ENCODE data around the gene HLTF.
"Not testable (repeated sequence)": the region's sequence is repeated elsewhere in the genome, so short reads cannot be mapped to it uniquely, and the experiment has no call there.

Gene HLTF

GRCh38 chr3:148997623-148998022, 88.7 kb downstream of the HLTF start:
- in situ Hi-C loops (cut with HindIII; ENCODE audit: low sequenced_read_pairs), result no loop called here

DNA sequence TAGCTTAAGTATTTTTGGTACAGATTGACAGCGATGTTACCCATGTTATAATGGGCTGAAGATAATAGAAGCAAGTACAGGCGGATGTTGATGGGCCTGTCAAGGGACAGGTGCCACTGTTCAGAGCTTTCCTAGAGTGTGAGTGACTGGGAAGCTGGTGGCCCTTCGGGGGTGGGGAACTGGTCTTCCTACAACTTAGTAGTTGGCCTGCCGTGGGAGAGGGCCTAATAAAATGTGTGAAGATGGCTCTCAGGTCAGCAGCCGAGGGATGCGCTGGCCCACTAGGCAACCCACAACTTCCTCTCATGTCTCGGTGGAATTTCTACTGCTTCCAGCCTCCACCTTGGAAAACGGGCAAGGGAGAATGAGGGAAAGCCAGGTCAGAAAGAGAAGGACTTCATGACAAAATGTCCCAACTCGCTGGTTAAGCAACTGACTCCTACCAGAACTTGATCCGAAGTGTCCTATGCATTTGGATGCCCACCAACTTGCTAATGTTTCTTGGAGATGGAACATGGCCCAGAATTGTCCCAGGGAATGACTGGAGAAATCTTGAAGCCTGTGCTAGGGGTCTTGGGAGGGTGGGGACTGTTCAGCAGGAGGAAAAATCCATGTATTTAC, 93.6 kb downstream of the HLTF start:
- in situ Hi-C loops (cut with HindIII; ENCODE audit: low sequenced_read_pairs), result no loop called here

DNA sequence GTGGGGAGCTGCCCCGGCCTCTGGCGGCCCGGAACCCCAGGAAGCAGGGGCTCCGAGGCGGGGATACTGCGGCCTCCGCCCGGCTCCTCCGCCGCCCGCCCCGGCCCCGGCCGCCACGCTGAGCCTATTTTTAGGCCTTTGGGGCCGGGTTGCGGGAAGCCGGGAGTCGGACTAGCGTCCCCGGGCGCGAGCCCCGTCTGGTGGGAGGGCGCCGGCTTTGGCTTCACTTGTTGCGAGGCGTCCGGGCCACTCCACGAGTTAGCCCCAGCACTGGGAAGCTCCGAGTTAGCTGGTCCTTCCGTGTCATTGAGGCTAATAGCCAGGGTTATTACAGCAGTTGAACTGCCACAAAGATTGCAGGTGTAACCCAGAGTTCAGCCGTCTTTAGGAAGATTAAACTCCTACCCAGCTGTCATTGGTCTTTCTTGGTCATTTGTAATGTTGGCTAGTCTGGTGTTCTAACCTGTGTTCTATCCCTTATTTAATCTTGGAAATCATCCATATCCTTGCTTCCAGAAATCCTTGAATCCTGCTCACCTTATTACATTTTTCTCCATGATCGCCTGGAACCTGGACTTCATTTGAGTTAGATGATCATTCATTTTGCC, 94.2 kb downstream of the HLTF start:
- in situ Hi-C loops (cut with HindIII; ENCODE audit: low sequenced_read_pairs), result no loop called here

GRCh38 chr3:148991219-148992026, 94.9 kb downstream of the HLTF start, which contains the start of gene GYG1:
TSS of gene GYG1 (plus strand) at chr3:148991540. CDS start at chr3:148991641, 101 bp downstream.
- in situ Hi-C loops (cut with HindIII; ENCODE audit: low sequenced_read_pairs), result no loop called here

- in situ Hi-C loops (cut with HindIII; ENCODE audit: low sequenced_read_pairs), result no loop called here
Observed at GRCh38 chr3:148990236-148990635, 96.1 kb downstream of the HLTF start.

GRCh38 chr3:148987551-148987950, 98.8 kb downstream of the HLTF start:
- in situ Hi-C loops (cut with HindIII; ENCODE audit: low sequenced_read_pairs), result not testable (repeated sequence)

- in situ Hi-C loops (cut with HindIII; ENCODE audit: low sequenced_read_pairs), result no loop called here
Observed at GRCh38 chr3:148981273-148981672, 105.1 kb downstream of the HLTF start.

Measured in endothelial cell of hepatic sinusoid (primary cell).